ENCODE data around the gene DAAM2.

The DAAM2 gene

DNA sequence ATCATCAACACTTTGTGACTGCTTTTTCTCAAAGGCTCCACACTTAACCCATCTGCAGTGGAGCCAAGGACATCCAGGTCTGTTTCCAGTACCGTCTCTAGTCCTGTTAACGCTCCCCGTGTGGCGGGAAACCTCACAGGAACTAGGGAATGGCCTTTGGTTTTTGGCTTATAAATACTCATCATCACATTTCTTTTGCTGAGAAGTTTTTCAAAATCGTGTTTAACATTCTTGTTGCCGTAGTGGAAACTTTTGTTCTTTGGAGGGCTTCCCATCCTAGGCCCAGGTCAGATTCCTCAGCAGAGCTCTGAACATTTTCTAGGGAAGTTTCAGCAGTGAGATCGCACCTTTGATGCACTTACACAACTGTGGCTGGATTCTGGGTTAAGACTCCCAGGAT lies 24.6 kb downstream of the DAAM2 start:
- DNase-seq (ENCODE audit: insufficient read length, low spot score) (no peak), FAIRE-seq (no peak)
- TF ChIP-seq POLR2A (IDR thresholded peaks at IDR 0.05; ENCODE audit: low read depth, low read length) = no peak

DNA sequence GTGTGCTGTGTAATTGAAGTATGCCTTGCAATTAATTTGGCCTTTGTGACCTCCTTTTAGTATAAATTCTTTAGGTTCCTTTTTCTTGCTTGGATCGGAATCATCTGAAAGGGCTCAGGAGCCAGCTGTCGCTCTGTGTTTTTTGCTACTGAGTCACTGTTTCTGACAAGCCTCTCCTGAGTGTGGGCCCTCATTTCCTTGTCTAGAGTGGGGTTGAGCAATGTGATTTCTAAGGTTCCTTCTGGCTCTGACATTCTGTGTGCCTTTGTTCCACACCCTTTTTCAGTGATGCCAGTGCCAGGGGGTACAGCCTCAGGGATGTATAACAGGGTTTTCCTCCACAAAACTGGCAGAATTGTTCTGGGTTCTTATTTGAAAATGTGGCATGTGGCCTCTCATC lies 26.5 kb downstream of the DAAM2 start:
- TF ChIP-seq POLR2A (IDR thresholded peaks at IDR 0.05; ENCODE audit: low read depth, low read length) = no peak
- FAIRE-seq = no peak
- DNase-seq (ENCODE audit: insufficient read length, low spot score) = no peak

DNA sequence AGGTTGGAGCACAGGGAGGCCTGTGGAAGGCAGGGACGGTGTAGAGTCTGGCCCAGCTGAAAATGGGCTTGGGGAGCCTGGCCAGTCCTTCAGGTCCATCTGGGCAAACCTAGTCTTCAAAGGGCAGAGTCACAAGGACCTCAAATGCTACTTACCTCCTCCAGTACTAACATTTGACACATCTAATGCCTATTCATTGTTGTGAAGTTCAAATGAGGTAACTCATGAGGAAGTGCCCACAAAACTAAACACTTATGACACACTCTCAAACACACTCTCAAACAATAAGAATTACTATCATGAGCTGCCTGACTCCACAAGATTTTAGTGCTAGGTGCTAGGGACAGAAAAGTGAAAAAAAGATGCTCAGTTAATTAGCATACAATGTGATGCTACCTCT lies 27.1 kb downstream of the DAAM2 start:
- FAIRE-seq (no peak), DNase-seq (ENCODE audit: insufficient read length, low spot score) (no peak)
- no peak for TF ChIP-seq POLR2A (IDR thresholded peaks at IDR 0.05; ENCODE audit: low read depth, low read length)

DNA sequence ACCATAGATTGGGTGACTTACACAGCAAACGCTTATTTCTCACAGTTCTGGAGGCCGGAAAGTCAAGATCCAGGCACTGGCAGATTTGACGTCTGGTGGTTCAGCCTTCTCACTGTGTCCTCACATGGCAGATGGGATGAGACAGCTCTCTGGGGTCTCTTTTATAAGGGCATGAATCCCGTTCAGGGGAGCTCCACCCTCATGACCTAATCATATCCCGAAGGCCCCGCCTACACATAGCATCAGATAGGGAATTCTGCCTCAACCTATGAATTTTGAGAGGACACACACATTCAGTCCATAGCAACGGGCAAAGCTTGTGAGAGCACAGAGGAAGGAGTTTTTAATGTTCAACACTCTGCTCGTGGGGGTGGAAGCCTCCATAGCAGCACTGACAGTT lies 27.5 kb downstream of the DAAM2 start:
- no peak for FAIRE-seq
- no peak for TF ChIP-seq POLR2A (IDR thresholded peaks at IDR 0.05; ENCODE audit: low read depth, low read length)

DNA sequence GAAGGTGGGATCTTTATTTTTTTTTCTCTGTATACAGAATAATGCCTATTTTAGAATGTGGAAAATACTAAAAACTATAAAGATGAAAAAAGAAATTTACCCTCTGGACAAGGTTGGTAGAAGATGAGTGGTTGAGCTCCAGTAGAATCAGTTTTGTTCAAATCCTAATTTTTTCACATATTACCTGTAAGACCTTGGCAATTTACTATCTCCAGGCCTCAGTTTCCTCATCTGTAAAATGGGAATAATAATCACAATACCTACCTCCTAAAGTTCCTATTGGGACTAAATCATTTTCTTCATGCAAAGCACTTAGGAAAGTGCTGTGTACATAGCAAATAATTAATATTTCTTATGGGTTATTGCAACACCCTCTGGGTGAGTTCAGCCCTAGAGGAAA lies 28.4 kb downstream of the DAAM2 start:
- no peak for TF ChIP-seq POLR2A (IDR thresholded peaks at IDR 0.05; ENCODE audit: low read depth, low read length)
- FAIRE-seq (no peak), DNase-seq (ENCODE audit: insufficient read length, low spot score) (no peak)

More for the DNA sequence above, 27.5 kb downstream of the DAAM2 start:
- DNase-seq (ENCODE audit: insufficient read length, low spot score) = no peak

DNA sequence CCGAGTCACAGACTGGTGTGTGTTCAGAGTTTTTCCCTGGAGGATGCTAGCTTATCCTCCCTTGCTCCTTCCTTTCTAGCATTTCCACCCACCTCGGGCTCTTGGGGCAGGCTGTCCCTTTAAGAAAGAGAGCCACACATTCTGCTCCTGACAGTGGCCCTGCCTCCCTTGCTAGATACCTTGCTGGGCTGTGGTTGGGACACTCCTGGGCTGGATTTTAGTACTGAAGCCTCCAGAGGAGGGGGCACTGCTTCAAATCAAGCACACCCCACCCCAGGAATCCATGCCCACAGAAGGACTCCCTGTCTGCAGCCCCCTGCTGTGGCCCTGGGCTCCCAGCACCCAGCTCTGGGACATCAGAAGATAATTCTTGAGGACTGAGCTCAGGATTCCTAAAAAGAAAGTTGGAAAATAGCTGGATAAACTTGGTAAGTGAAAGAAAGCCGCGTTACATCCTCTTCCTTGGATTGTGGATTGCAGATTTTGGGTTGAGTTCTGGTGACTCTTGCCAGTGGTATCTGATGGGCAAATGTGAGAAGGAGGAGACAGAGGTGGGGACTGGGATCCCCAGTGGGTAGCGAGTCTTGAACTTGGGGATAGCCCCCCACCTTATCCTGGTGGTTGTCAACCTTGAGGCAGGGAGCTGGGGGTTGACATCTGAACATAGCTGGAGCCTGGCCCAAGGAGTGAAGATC lies 29.0 kb downstream of the DAAM2 start:
- no peak for TF ChIP-seq POLR2A (IDR thresholded peaks at IDR 0.05; ENCODE audit: low read depth, low read length)
- no peak for FAIRE-seq
- no peak for DNase-seq (ENCODE audit: insufficient read length, low spot score)

DNA sequence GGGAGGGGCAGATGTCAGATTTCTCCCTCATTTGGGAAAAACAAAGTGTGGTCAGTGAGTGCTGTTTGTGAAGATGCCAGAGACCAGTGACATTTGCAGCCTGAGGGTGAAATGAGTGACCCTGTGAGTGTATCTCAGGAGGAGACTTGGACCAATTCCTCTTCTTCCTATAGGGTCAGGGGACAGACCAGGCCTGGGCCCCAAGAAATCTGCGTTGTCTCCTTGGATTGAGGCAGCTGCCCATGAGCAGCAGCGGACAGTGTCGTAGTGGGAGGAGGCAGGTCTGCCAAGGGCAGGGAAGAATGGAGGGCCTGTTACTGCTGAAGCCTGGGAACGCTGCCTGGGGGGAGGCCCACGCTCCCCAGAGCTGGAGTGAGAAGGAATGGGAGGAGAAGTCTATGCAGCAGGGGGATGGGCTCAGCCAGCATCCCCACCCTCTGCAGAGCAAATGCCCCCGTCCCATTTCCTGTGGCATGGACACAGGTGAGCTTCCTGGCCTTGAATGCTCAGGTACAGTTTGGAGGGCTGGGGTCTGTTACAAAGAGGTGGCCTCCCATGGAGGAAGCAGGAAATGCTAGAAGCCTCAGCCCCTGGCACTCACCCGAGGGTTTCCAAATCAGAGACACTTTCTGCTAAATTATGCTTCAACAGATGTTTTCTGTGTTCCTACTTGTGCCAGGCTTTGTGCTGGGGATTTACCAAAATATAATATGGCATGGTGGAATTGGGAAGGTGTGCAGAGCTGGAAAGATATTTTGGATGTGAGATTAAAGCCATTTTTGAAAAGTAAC lies 29.8 kb downstream of the DAAM2 start:
- no peak for TF ChIP-seq POLR2A (IDR thresholded peaks at IDR 0.05; ENCODE audit: low read depth, low read length)
- FAIRE-seq (no peak), DNase-seq (ENCODE audit: insufficient read length, low spot score) (no peak)

DNA sequence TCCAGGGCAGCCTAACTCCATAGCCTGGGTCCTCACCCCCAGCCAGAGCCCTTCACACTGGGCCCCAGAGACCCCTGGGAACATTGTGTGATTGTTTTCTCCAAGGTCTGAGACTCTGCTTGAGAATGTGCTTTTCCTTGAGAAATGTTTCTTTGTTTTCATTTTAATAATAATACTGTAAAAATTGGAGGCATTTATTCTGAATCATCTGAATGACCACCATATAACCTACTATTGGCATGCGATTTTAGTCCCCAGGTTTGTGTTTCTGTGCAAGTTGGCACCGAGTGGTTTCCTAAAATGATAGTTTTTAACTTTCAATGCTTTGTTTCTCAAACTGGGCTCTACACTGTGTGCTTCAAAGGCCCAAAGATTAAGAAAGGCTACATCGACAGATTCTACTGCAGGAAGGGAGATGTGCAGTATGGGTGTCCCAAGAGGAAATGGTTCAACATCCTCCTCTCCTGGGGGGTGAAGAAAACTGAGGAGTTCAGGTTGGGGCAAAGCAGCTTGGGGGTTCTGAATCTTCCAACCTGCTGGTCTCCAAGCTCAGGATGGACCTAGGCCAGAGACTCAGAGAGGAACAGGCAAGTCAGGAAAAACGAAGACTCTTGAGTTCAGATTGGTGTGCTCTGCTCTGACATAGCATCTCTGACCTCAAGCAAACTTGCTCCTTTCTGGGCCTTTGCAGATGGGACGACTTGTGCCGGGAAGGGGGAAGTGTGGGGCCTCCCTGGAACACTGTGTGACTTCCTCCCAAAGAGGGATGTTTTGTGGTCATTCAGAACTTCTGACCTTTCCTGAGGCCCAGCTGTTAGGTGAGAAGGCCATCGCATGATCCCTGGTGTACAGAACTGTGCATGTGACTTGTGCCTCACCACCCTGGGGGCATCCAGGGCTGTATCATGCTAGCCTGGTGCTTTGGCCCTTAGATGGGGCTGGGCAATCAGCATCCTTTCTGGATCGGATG lies 31.0 kb downstream of the DAAM2 start:
- no peak for FAIRE-seq
- TF ChIP-seq POLR2A (IDR thresholded peaks at IDR 0.05; ENCODE audit: low read depth, low read length) = no peak
- no peak for DNase-seq (ENCODE audit: insufficient read length, low spot score)

DNA sequence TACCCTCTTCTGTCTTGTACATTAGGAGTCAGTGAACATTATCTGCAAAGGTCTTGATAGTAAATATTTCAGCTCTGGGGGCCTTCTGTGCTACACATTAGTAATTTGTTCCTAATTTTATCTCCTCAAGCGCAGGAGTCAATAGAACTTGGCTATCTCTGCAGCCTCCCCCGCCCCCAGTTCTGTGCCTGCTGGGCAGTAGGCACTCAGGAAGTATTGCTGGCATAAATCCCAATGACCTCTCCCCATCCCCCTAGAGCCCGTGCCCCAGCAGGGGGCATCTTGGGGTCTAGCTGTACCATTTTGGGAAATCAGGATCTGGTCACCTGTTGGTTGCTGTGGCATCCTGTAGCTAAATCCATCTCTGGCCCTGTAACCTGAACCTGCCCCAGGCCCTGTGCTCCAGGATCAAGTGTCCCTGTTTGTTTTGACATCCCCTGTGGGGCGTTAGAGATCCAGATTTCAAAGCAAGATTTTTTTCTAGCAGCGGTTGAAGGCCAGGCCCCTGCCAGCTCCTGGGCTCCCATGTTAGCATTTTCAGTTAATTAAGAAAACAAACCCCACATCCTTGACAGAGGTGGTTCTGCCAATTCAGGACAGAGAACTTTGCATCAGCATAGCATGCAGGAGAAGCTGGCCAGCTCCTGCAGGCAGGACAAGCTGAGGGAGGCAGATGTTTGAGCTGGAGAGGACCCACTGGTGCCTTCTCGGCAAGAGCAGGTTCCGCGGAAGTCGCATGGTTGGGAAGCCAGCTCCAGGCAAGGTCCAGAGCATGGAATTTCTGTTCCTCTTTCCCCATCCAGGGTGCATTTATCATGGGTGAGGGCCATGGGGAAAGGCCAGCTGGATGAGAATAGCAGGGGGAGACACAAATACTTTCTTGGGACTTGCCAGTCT lies 32.1 kb downstream of the DAAM2 start:
- TF ChIP-seq POLR2A (IDR thresholded peaks at IDR 0.05; ENCODE audit: low read depth, low read length) = no peak
- FAIRE-seq = no peak
- no peak for DNase-seq (ENCODE audit: insufficient read length, low spot score)

DNA sequence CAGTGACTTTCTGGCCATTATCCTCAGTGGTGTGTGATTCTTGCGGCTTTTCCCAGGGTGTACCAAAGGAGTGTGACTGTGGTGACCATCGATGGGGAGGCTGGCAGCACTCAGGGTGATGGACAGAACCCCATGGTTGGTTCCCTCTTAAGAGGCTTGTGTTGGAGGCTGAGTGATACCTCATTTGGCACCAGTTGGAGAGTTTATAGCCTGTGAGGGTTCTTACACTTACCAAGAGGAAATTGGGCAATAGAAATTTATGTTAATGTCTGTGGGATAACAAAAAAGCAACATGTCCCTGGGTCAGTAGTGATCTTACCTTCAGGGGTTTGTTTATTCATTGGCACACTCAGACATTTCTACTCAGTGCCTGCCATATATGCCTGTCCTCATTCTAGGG lies 37.2 kb downstream of the DAAM2 start:
- DNase-seq (ENCODE audit: insufficient read length, low spot score) (no peak), FAIRE-seq (no peak)
- TF ChIP-seq POLR2A (IDR thresholded peaks at IDR 0.05; ENCODE audit: low read depth, low read length) = no peak

DNA sequence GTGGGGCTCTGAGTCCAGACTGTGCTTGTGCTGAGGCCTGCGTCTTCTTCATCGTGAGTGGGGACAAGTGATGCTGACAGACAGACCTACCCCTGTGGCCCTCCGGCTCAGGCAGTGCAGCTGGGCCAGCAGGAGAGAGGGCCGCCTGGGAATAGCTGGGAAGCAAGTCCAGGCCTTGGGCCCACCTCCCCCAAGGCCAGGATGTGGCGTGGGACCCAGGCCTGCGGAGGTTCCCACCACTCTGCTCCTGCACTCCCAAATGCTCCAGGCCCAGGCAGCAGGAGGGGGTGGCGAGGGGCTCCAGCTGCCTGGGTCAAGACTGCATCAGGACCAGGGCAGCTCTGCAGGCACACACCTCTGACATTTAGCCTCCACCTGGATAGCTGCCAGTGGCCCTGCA lies 38.3 kb downstream of the DAAM2 start:
- DNase-seq (ENCODE audit: insufficient read length, low spot score) (no peak), FAIRE-seq (no peak)
- TF ChIP-seq POLR2A (IDR thresholded peaks at IDR 0.05; ENCODE audit: low read depth, low read length) = no peak

DNA sequence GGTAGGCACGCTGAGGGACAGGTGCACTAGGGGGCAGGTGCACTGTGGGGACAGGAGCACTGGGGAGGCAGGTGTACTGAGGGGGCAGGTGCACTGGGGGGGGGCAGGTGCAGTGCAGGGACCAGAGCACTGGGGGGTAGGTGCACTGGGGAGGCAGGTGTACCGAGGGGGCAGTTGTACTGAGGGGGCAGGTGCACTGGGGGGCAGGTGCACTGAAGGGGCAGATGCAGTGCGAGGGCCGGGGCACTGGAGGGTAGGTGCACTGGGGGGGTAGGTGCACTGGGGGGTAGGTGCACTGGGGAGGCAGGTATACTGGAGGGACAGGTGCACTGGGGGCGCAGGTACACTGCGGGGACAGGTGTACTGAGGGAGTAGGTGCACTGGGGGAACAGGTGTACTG lies 39.5 kb downstream of the DAAM2 start:
- DNase-seq (ENCODE audit: insufficient read length, low spot score) = no peak
- no peak for FAIRE-seq
- TF ChIP-seq POLR2A (IDR thresholded peaks at IDR 0.05; ENCODE audit: low read depth, low read length) = no peak

DNA sequence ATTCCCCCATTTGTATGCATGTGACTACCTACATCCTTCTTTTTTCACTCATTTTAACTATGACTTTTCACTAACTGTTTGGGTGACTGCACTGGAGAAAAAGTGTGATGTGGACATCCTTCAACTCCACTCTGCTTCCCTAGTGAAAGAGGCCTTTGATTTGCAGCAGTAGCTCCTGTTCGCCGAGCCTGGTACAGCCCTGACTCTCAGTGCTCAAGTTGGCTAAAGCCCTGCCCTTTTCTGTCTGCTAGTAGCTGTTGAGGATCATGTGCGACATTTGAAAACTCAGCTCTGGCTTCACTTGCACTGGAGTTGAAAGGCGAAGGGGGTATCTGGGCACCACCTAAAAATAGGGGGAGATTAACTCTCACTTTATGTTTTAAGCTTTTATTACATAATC lies 42.1 kb downstream of the DAAM2 start:
- DNase-seq (ENCODE audit: insufficient read length, low spot score) = no peak
- TF ChIP-seq POLR2A (IDR thresholded peaks at IDR 0.05; ENCODE audit: low read depth, low read length) = no peak
- FAIRE-seq = no peak
